GM12878 (cell line): ENCODE data around the gene SLC3A2. TPM values are rescaled to one million over a fixed set of nuclear protein-coding genes. Genes with fewer than 3 reads are reported as not detected.
A peak's percentile ranks its signal among the peaks of the same experiment; 100 is the strongest.

Experiments
- ATAC-seq: fragments of 200-7000 bp; cut with Tn5 transposase; 3 replicates; pipeline ENCODE4 v1.9.1; 2020; ENCODE audit warnings: mild to moderate bottlenecking, moderate library complexity
- BruUV-seq: library from RNA; stranded (reverse); fragments of 400-500 nt; replicated peaks from 2 replicates; lab custom pipeline; 2021; lab: Mats Ljungman, UMichigan
- CTCF ChIA-PET: fragments of 300-600 bp; sonication (Branson Sonifier 250); formaldehyde crosslinking; extraction: SDS; loops from one replicate; lab custom pipeline; 2021; ENCODE audit warnings: inconsistent platforms; lab: Yijun Ruan, JAX
- POLR2A ChIA-PET: fragments of 350-600 bp; formaldehyde crosslinking; extraction: SDS; loops from one replicate; lab custom pipeline; 2021; ENCODE audit warnings: inconsistent platforms; lab: Charles Lee
- RAD21 ChIA-PET: fragments of 300-600 bp; sonication (Branson Sonifier 250); formaldehyde crosslinking; loops from one replicate; lab custom pipeline; 2023; ENCODE audit warnings: antibody characterized with exemption; ENCODE audit not compliant: unreplicated experiment; lab: Charles Lee
- SMC1A ChIA-PET: fragments of 300-600 bp; sonication (Branson Sonifier 250); formaldehyde crosslinking; loops from one replicate; lab custom pipeline; 2023; ENCODE audit not compliant: unreplicated experiment, uncharacterized antibody; lab: Charles Lee
- DNase-seq: peaks from one replicate; pipeline ENCODE4 v3.0.0-alpha.2; 2011; ENCODE audit warnings: low read depth, low spot score
- FAIRE-seq: peaks from 3 replicates; lab custom pipeline; 2011; peaks lifted over from hg19 to GRCh38; lab: Jason Lieb, UNC
- H2AFZ ChIP-seq: 2 replicates; pipeline ENCODE4 v1.6.0; 2011; ENCODE audit warnings: low read depth, low read length, control low read depth; ENCODE audit not compliant: control insufficient read depth
- H3K27ac ChIP-seq: 2 replicates; pipeline ENCODE4 v1.5.1; 2011; ENCODE audit warnings: control low read depth; ENCODE audit not compliant: control insufficient read depth, insufficient read depth
- H3K27me3 ChIP-seq, 2 experiments: replicated peaks in 1 of 2; 2 replicates each; pipeline versions ENCODE4 v1.6.0 to v1.6.1; 2011; ENCODE audit warnings: low read length in 1 of 2; ENCODE audit not compliant: control insufficient read depth in 2 of 2, insufficient read depth in 2 of 2
- H3K36me3 ChIP-seq, 2 experiments: 2 replicates each; pipeline ENCODE4 v1.5.1; 2011; ENCODE audit warnings: low read length in 1 of 2; ENCODE audit not compliant: control insufficient read depth in 2 of 2, insufficient read depth in 2 of 2
- H3K4me1 ChIP-seq: 2 replicates; pipeline ENCODE4 v1.6.1; 2011; ENCODE audit warnings: mild to moderate bottlenecking, low read length, moderate library complexity, mixed read lengths; ENCODE audit not compliant: control insufficient read depth, insufficient read depth
- H3K4me2 ChIP-seq: 2 replicates; pipeline ENCODE4 v1.6.0; 2011; ENCODE audit warnings: control low read depth; ENCODE audit not compliant: control insufficient read depth, insufficient read depth
- H3K4me3 ChIP-seq: fragments of 200-600 bp; sonication (generic); 2 replicates; pipeline ENCODE4 v1.5.1; 2016
- H3K79me2 ChIP-seq: 2 replicates; pipeline ENCODE4 v1.6.0; 2011; ENCODE audit warnings: low read length; ENCODE audit not compliant: control insufficient read depth, insufficient read depth
- H3K9ac ChIP-seq: 2 replicates; pipeline ENCODE4 v1.8.0; 2011; ENCODE audit warnings: low read length, control low read depth, mixed read lengths; ENCODE audit not compliant: control insufficient read depth, insufficient read depth
- H3K9me3 ChIP-seq: replicated peaks from 3 replicates; pipeline ENCODE4 v1.5.1; 2011; ENCODE audit warnings: mild to moderate bottlenecking, low read length; ENCODE audit not compliant: control insufficient read depth, insufficient read depth
- H4K20me1 ChIP-seq: 2 replicates; pipeline ENCODE4 v1.6.0; 2011; ENCODE audit not compliant: control insufficient read depth, insufficient read depth
- BACH1 ChIP-seq: fragments of 450-650 bp; IDR thresholded peaks from 2 replicates; pipeline ENCODE4 v1.6.1; 2017; ENCODE audit warnings: mild to moderate bottlenecking, borderline replicate concordance
- BCL11A ChIP-seq: IDR thresholded peaks from 2 replicates; pipeline ENCODE4 v1.6.1; 2011; ENCODE audit warnings: low read depth, low read length
- BRCA1 ChIP-seq: IDR thresholded peaks from 2 replicates; pipeline ENCODE4 v1.6.1; 2011; ENCODE audit warnings: low read depth, low read length, improper control_type of control experiment
- ELK1 ChIP-seq: IDR thresholded peaks from 2 replicates; pipeline ENCODE4 v1.6.1; 2012; ENCODE audit warnings: low read depth, low read length, improper control_type of control experiment
- IKZF2 ChIP-seq, 2 experiments: fragments of 450-650 bp; IDR thresholded peaks; 2 replicates each; pipeline ENCODE4 v1.6.1; 2017; ENCODE audit warnings: mild to moderate bottlenecking in 2 of 2, moderate library complexity in 2 of 2
- MLLT1 ChIP-seq: fragments of 450-650 bp; IDR thresholded peaks from 2 replicates; pipeline ENCODE4 v1.6.1; 2016; ENCODE audit warnings: mild to moderate bottlenecking
- RUNX3 ChIP-seq: IDR thresholded peaks from 2 replicates; pipeline ENCODE4 v1.6.1; 2012; ENCODE audit warnings: low read length, inconsistent platforms
- ZBTB4 ChIP-seq: fragments of 450-650 bp; formaldehyde crosslinking; IDR thresholded peaks from 2 replicates; pipeline ENCODE4 v1.4.0; 2022; ENCODE audit warnings: mild to moderate bottlenecking, moderate library complexity
- ZNF687 ChIP-seq: fragments of 450-650 bp; IDR thresholded peaks from 2 replicates; pipeline ENCODE4 v1.6.1; 2017; ENCODE audit warnings: mild to moderate bottlenecking, moderate library complexity
- WGBS: methylation state at CpG from one replicate; pipeline ENCODE4 v1.1.6; 2016; ENCODE audit warnings: low lambda C conversion rate; ENCODE audit not compliant: insufficient replicate concordance, insufficient coverage; ENCODE audit errors: missing lambda C conversion rate; 5-methylcytosine and 5-hydroxymethylcytosine counted together
- in situ Hi-C: fragments of 300-500 bp; cut with MboI; formaldehyde crosslinking; loops from 9 replicates; pipeline ENCODE4 v1.14.3; 2018; ENCODE audit warnings: mixed read lengths
- intact Hi-C: fragments of 100-400 bp; cut with micrococcal nuclease; formaldehyde crosslinking; loops from one replicate; pipeline ENCODE4 v1.14.2; 2022; ENCODE audit not compliant: unreplicated experiment
- polyA plus RNA-seq, 11 experiments: library from polyadenylated mRNA; depleted of rRNA in 4 of 11; unstranded in 6 of 11; stranded (reverse) in 5 of 11; fragments of >200 nt; fragmentation: Nextera tagmentation in 4 of 11; fragmentation: Illumina TruSeq in 1 of 11; extraction: Ambion mirVana in 4 of 11; extraction: Trizol in 1 of 11; gene quantifications; 1 replicate in 1 of 11; 2 replicates in 10 of 11; pipeline versions ENCODE4 v1.2.1 to v1.2.3, GENCODE V29; 2011 to 2016; ENCODE audit warnings: inconsistent platforms in 2 of 11, missing spikeins in 2 of 11, low read depth in 1 of 11
- total RNA-seq, 4 experiments: library from RNA; depleted of rRNA in 3 of 4; stranded (reverse); fragments of >200 nt in 3 of 4; fragmentation: Illumina TruSeq in 1 of 4; extraction: Trizol in 1 of 4; gene quantifications; 2 replicates each; pipeline versions ENCODE4 v1.2.1 to v1.2.3, GENCODE V29; 2013 to 2021
- TF ChIP-seq, protein P1 (sequence below): IDR thresholded peaks from 2 replicates; pipeline ENCODE4 v1.6.1; 2011; ENCODE audit warnings: borderline replicate concordance, low read depth, mild to moderate bottlenecking, moderate library complexity, mixed read lengths, low read length; ENCODE audit not compliant: insufficient read depth; ENCODE audit errors: extremely low read length

Gene SLC3A2
- total and polyA plus RNA-seq, 10 of the 15 experiments (the other 5 are each of a cell fraction or from before 2014, with no cell fraction given) = 6.9 to 158 (median 106) TPM

DNA sequence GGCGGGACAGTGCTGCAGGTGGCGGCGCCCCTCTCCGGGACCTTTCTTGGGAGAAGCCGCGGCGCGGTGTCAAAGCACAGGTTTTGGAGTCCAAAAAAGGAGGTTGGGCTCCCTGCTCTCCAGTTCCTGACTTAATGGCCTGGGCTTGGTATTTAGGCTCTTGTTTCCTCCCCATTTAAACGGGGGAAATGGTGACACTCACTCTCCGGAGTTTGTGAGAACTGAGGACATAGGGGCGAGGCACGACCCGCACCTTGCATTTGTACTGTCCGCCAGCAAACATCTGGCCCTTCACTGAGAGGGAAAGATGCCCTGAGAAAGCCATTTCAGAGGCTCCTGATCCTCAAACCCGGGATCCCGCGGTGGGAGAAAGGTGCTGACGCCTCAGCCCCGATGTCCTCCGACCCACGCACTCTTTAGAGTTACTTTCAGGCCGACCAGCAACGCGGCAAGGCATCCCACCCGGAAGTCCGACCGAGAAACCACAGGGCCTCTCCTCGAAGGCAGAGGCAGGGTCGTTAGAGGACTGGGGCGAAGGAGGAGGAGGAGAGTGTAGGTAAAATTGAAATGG lies 38.4 kb upstream of the SLC3A2 start:
- H3K4me1 ChIP-seq = peaks cover 7% of the 10 kb centered on the region
- H3K27me3 ChIP-seq = no peaks in the 10 kb centered on the region
- peak overlapping the region; percentile 98 for H3K27ac ChIP-seq
- ChIA-PET CTCF (interaction anchor here (1.2 to 3.4 kb wide), 4 partner anchors 9 to 56 kb away, joined by 4 to 28 read pairs (median 10); partner anchors contain the start of gene TMEM179B), POLR2A (interaction anchor here (0.6 to 4.0 kb wide), 20 partner anchors 10 to 115 kb away, joined by 3 to 92 read pairs (median 6); partner anchors contain the start of genes HNRNPUL2, NXF1, SLC3A2 and STX5), SMC1A (interaction anchor here (0.8 to 3.0 kb wide), 4 partner anchors 12 to 54 kb away, joined by 3 to 14 read pairs (median 8); no protein-coding TSS in a partner anchor), RAD21 (interaction anchor here (1.0 to 2.3 kb wide), 4 partner anchors 13 to 287 kb away, joined by 3 to 31 read pairs (median 4); partner anchors contain the start of genes HNRNPUL2 and TUT1)
- H3K9ac ChIP-seq = peak overlapping the region; percentile 99
- in situ Hi-C loops (no loop called here), intact Hi-C loops (no loop called here)
- TSS peak; percentile 91 for BruUV-seq
- H4K20me1 ChIP-seq = no peaks in the 10 kb centered on the region
- peak overlapping the region; percentile 89 for H3K4me2 ChIP-seq
- H3K9me3 ChIP-seq = no peaks in the 10 kb centered on the region
- WGBS = under 1% methylated on average over 30 of the region's 30 CpGs
- peak overlapping the region; percentile 68; the same call in 1 of the 2 replicates for H3K4me3 ChIP-seq
- no peak for ATAC-seq
- peaks cover 21% of the 10 kb centered on the region for H3K79me2 ChIP-seq
- H3K36me3 ChIP-seq = no peaks in the 10 kb centered on the region
- FAIRE-seq = no peak
- H2AFZ ChIP-seq = peak overlapping the region; percentile 90
- DNase-seq = no peak
- peak; percentile 33; the same call in 1 of the 2 replicates for TF ChIP-seq BACH1
- 0 out of 4 replicates have a peak, but pooled peaks of 1 of the 2 experiments have one; percentile 7 for TF ChIP-seq IKZF2 (IDR thresholded peaks at IDR 0.05)
- TF ChIP-seq ZNF687 = peak; percentile 58
- peak; percentile 71 for TF ChIP-seq RUNX3
- peak; percentile 87 for TF ChIP-seq MLLT1
- 0 out of 2 replicates have a peak, but pooled peaks have one; percentile 17 for TF ChIP-seq ELK1
- TF ChIP-seq, protein P1, sequence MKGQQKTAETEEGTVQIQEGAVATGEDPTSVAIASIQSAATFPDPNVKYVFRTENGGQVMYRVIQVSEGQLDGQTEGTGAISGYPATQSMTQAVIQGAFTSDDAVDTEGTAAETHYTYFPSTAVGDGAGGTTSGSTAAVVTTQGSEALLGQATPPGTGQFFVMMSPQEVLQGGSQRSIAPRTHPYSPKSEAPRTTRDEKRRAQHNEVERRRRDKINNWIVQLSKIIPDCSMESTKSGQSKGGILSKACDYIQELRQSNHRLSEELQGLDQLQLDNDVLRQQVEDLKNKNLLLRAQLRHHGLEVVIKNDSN = no peak
- TF ChIP-seq BCL11A = no peak
- no peak for TF ChIP-seq ZBTB4 (CRISPR knock-in tag)
- TF ChIP-seq BRCA1 = no peak
